ENCODE measurements around the gene KRTAP27-1.

Gene KRTAP27-1, protein sequence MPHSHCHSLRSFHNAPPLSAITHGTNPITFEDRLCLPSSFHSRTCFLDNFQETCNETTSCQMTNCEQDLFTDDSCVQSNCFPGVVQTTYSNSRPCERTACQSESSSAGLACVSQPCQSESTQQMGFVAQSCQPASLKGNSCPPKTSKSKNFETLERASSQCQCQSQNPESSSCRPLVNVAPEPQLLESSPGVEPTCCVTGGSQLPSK

DNA sequence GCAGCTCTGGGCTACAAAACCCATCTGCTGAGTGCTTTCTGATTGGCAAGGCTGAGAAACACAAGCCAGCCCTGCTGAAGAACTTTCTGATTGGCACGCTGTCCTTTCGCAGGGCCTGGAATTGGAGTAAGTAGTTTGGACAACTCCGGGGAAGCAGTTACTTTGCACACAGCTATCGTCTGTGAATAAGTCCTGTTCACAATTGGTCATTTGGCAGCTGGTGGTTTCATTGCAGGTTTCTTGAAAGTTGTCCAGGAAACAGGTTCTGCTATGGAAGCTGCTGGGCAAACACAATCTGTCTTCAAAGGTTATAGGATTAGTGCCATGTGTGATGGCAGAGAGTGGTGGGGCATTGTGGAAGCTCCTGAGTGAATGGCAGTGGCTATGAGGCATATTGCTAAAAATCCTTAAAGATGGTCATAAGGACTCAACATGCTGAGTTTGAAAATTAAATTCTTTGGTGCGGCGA, at the start of gene KRTAP27-1:
Gene KRTAP27-1 (minus strand): TSS at position 419 of the 469 bp plus-strand sequence. CDS start 26 bp downstream, at position 393.
- no peak for DNase-seq

DNA sequence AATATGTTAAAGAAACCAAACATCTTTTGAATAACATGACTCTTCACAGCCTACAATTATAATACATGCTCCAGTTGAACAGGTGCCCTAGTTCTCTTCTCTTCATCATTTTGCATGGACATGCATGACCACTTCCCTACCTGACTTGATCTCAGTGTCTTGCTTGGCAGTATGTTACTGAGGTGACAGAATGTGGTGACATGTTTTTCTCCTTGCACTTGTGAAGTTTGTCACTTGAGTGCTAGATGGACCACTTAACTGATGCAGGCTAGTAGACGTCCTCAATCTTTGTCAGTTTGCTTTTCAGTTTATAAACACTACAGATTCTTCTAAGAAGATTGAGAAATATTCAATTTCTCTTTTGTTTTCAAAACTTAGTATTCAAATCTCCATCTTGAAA, 44.7 kb upstream of the KRTAP27-1 start:
- DNase-seq = no peak

DNA sequence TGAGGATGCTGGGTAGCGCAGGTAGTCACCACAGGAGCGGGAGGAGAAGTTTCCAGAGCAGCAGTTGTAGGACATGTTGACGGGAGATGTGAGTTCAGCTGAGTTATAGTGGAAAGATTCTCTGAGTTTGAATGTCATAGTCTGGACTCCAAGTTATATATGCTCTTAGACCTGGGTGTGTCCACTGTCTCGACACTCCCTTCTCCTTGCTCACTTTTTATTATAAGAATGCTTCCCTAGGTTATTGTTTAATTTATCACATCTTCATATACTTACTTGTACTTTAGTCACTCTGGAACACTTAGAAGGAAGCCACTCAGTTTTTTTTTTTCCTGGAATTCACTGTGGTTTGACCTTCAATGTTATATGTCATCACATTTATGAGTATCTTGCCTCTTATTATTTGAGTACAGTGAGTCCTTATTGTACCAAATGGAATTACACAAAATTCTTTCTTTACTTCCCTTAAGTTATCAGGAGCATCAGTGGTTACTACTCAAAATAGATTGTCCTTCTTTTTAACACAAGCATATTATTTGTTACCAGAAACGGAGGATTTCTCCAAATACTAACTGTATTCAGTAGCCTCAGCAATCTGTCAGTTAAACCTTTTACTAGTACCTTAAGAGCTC, 34.8 kb upstream of the KRTAP27-1 start, which contains the start of gene KRTAP13-2:
Gene KRTAP13-2 (minus strand): TSS at position 133 of the 632 bp plus-strand sequence. CDS start 58 bp downstream, at position 75.
- DNase-seq = no peak

DNA sequence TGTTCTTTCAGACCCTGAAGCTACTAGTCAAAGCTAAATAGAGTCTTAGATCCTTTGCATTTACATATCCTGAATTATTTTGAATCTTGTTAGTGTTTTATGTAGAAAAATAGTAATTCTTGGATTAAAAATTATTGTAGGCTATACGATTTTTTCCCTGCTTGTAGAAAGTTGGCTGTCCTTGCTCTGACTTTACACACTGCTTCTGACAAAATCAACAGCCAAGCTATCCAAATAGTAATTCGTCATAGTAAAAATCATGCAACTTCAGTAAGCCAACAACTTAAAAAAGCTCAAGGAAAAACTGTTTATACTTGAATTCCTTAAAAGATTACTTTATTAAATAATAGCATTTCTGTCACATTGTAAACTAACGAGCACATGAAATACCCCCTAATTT, 18.4 kb upstream of the KRTAP27-1 start:
- no peak for DNase-seq

DNA sequence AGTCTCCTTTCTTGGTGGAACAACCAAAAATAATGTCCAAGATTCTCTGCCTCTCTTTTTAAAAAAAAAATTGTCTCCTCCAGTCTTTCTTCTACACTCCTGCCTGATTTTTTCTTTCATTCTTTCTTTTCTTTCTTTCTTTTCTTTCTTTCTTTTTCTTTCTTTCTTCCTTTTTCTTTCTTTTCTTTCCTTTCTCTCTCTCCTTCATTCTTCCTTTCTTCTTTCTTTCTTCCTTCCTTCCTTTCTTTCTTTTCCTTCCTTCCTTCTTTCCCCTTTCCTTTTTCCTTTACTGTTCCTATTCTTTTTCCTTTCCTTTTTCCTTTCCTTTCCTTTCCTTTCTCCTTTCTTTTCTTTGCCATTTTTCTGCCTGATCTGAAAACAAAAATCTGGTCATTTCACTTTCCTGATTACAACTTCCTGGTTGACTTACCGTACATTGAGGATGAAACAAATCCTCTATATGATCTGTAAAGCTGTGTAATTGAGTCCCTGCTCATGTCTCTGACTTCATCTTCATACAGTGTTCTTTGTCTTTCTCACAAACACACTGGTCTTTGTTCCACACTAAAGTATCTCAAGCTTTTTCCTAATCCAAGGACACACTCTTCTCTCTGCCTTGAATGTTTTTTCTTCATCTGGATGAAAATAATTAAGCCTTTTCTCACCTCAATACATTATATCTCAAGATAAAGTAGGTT, 17.0 kb upstream of the KRTAP27-1 start:
- no peak for DNase-seq

DNA sequence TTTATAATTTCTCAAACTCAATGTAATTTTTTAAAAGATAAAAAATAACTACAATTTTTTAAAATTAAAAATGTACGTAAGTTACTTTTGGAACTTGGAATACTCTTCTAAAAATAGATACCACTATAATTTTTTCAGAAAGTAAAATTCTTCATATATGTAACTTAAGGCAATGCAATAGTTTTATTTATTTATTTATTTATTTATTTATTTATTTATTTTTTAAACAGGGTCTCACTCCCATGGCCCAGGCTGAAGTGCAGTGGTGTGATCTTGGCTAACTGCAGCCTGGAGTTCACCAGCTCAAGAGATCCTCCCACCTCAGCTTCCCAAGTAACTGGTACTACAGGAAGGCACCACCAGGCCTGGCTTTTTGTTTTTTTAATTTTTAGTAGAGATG, 14.0 kb upstream of the KRTAP27-1 start:
- no peak for DNase-seq

DNA sequence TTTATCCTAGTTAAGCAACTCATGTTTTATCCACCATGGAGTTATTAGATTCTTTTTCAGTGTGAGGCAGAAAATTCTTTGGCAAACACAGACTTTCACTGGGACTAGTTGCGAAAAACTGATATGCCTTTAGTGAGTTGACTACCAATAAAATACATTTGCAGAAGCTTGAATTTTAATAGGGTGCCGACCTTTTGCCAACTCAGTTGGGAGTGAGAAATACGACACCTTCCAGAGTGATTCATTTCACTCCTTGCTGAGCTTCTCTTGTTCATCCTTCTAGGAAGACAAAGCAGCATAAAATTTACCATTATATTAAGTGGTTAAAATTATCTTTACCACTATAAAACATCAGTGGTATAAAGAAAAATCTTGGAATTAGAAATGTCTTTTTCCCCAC, 12.1 kb upstream of the KRTAP27-1 start:
- DNase-seq = no peak

DNA sequence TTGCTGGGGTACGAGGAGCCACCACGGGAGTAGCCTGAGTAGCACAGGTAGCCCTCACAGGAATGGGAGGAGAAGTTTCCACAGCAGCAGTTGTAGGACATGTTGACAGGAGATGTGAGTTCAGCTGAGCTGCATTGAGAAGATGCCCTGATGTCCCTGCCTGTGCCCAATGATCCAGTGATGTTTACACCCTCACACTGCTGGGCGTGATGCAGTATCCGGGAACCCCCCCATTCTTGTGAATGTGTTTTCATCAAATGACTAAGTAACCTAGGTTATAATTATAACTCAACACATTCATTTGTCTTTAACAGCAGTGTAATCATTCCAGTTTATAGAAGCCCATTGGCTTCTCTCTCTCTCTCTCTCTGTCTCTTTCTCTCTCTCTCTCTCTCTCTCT, 11.0 kb upstream of the KRTAP27-1 start, which contains the start of gene KRTAP23-1:
Gene KRTAP23-1 (minus strand): TSS at position 101 of the 400 bp plus-strand sequence. CDS start 0 bp downstream, at position 101.
- no peak for DNase-seq

DNA sequence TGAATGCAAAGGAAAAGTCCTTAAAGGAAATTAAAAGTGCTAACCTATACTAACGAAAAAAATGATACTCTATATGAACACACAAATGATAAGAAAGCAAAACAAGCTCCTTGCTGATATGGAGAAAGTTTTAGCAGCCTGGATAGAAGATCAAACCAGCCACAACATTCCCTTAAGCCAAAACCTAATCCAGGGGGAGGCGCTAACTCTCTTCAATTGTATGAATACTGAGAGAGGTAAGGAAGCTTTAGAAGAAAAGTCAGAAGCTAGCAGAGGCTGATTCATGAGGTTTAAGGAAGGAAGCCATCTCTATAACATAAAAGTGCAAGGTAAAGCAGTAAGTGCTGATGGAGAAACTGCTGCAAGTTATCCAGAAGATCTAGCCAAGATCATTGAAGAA, 7.5 kb upstream of the KRTAP27-1 start:
- DNase-seq = no peak

DNA sequence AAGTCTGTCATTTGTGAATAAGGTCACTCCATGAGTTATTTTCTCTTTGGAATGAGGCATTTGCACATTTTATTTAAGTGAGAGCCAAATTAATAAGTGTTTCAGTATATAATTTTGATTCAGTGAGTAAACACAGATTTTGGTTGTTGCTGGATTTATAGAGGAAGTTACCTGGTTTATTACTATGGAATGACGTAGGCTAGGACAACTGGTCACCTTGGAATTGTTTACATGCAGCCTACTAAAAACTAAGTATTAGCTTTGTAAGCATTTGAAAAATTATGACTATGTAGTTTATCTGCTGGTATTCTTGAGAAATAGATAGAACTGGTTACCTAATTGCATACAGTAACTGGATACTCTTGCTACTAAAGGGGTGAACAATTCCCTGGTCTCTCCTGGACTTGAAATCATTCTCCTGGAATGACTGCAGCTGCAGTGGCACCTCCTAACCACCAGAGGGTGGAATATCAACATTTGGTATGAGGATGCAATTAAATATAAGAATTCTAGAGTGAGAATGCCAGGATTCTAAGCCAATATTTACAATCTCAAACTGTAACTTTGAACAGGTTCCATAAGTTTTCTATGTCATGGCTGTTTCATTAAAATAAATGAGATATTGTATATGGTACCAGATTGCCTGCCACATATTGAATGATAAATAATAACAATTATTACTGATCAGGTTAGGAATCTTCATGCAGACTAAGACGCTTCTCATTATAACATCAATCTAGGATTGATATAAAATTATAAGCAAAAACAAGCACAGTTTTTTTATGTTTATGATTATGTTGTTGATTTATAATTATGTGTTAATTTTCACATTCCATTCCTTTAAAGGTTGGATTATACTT, 3.5 kb upstream of the KRTAP27-1 start:
- peak in 1 of 2 donors; percentile 1 for DNase-seq

DNA sequence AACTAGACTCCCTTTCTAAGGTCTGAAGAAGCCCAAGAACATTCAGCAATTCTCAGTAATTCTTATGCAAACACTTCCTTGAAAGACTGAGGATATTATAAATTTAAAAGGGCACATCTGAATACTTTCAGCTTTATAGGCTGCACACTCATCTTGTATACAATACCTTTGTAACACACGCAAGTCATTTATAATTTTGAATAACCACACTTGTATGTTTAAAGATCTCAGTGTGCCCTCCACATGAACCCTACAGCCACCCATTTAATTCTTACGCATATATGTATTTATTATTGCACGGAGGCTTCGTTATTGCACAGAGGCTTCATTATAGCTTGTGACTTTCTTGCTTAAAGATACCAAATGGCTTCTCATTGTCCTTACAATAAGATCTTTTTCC, 1.2 kb upstream of the KRTAP27-1 start:
- no peak for DNase-seq

DNA sequence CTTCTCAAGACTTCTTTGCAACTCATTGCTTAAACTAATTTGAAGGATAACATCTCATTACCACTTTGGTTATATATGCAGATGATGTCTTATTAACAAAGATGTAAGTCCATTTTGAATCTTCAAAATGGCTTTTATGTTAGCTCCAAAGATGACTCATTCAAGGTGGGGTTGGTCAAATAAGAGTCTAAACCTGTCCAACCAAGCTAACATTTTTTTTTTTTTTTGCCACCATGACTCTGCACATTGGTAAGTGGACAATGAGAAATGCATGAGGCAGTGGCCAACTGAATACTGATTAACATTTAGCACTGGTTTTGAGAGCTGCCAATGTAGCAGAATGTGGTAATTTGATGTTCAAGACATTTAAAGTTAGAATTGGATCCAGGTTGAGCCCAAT, 278 bp upstream of the KRTAP27-1 start:
- no peak for DNase-seq

DNA sequence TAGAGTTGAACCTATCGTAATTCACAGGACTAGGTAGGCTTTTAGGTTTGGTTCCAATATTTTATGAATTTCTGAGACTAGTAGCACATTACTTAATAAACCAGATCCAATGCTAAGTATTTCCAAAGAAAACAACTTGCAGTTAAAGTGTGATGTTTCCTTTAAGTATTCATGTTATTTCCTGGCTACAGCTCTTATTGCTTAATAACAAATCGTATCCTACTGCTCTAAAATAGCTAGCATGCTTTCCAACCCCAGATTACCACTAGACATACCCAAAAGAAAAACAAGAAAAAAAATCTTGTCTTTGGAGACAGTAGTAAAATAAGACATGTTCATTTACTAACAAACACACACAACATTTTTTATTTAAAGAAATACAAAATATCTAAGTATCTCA, 898 bp downstream of the KRTAP27-1 start:
- no peak for DNase-seq

DNA sequence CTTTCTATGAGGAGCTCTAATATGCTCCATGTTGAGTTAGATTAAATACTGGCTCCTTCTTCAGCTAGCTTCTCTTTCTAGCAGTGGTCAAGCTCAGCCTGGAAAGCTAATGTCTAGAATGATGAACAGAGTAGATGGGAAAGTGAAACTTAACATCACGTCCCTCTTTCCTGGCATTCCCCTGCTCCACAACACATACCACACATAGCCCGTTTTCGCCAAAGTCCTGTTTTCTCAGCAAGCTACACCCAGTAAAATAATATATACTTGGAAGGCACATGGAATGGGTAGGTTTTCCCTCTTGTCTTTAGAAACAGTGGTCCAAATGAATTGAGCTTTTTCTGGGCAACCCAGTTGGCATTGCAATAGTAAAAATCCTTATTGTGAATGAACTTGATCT, 3.8 kb downstream of the KRTAP27-1 start:
- DNase-seq = no peak

DNA sequence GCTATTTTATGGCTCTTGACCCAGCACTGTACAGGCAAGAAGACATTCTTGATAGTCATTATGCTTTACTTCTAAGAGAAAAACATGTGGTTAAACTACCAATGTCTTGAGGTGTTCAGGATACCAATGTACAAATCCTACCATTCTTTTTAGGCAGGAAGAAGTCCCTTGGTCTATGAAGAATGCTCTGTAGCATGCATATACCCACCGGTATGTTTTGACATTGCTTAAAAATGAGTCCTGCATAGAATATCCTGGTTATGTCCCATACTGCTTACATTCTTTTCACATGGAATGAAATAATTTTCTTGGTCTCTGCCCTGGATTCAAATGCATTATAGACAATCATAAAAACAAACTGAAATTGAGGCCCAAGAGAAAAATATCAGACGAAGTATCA, 4.8 kb downstream of the KRTAP27-1 start:
- DNase-seq = no peak

DNA sequence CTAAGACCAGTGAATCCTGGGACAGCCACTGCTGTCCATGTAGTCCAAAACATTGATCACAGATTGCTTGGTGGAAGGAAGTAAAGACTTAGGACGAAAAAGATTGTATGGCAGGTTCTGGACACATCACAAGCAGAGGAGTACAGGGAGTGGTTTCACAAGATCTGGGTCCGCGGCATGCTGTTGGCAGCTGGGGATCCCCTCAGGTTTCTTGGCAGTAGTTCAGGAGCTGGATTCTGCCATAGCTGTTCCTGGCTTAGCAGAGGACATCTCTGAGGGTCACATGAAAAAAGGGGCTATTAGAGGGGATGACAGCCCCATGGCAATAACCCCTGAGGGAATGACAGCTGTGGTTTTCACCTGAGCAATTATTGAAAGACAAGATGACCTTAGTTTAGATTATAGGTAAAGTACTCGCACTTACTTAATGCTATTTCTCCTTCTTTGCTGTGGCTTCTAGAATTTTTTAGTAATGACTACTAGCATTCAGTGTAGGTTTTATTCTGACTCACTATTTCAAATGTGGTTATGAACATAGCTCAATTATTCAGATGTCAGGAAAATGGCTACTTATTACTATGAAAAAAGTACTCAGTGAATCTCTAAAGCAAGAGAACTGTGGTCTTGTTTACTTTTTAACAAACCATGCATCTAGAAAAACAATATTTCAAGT, 8.2 kb downstream of the KRTAP27-1 start:
- DNase-seq = no peak

DNA sequence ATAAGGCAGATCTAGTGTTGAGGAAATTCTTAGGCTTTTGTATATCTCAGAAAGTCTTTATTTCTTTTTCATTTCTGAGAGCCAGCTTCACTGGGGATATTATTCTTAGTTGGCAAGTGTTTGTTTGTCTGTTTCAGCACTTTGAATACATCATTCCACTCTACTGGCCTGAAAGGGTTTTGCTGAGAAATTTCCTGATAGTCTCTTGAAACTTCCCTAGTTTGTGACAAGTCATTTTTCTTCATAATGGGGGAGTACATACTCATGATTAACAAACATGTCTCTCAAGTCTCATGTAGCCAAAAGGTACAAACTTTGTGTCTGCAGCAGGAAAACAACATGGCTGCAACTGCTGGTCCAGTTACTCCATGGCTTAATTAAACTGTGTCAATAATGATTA, 11.1 kb downstream of the KRTAP27-1 start:
- no peak for DNase-seq

DNA sequence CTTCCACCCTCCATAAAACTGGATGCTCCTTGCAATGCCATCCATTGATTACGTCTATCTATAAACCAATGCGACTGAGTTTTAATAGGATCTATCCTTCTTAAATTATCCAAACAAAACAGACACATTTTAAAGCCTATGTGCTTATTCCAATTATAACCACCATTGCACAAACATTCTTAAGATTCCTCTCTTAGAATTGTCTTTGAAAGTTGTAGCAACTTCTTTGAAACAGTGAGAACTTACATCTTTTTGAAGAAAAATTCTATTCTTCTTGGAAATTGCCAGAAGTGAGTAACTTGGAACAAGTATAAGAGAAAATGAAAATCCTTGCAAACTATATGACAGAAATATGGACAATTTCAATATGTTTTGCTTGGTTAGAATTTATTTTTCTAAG, 17.3 kb downstream of the KRTAP27-1 start, which contains the start of gene KRTAP26-1:
Gene KRTAP26-1 (minus strand): TSS at position 101 of the 400 bp plus-strand sequence. CDS start 280 bp downstream, outside the sequence.
- DNase-seq = no peak

DNA sequence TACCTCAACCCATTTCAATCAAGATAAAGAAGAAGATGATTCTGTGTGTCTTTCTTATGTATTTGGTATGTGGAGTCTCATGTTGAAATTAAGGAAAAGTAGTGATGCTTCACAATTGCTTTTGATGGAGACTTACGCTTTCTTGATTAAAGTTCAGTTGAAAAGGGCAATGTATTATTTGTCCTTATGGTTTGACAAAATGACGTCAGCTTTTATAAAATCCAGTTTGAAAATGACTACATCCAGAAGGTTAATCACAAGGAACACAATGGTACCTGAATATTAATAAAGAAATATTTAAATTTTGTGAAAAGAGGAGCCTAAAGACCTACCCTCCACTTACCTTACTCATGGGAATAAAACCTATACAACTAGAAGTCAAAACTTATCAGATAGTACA, 21.8 kb downstream of the KRTAP27-1 start:
- no peak for DNase-seq

DNA sequence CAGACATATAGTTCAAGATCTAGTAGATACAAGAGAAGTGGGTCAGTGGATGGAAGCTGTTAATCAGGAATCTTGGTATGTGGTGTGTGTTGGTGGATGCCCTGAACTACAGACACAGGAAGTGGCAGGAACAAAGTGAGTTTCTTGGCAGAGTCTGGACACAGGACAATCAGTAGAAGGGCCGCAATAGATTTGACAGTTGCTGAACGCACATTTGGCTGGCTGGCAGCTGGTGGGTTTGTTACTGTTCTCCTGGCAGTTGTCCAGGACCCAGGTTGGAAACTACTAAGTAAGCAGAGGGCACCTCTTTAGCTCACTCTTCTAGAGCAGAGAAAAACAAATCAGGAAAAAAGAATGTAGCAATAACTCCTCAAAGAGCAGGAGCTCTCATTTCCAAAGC, 30.6 kb downstream of the KRTAP27-1 start:
- DNase-seq = no peak

DNA sequence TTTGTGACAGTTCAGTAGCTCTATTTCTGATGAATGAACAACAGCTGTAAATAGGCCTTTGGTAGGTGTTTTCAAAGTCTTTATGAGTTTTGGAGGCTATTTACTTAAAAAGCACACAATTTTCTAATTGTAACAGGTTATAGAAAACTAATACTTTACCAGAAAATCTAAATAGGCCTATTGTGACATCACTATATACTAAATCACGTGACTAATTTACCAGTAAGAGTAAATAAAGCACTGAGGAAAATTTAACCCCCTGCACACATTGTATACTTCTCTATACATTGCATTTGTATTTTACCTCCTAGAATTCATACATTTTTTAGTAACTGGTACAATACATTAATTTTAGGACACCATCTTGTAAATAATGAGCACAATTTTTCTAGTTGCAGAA, 32.4 kb downstream of the KRTAP27-1 start:
- no peak for DNase-seq

DNA sequence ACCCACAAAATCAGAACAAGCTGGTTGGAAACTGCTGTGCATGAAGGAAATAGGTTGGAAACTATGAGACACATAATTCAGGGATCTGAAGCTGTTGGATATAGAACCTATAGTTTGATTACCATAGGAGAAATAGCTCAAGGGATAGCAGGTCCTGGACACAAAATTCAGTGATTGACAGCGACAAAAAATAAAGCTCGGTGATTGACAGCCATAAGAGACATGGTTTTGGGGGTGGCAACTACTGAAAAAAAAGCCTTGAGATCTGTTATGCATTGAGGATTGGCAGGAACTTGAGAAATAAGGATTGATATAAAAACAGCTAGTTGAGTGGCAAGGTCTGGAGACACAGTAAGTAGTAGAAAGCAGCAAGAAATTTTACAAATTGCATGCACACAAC, 48.3 kb downstream of the KRTAP27-1 start, which contains the start of gene KRTAP25-1:
Gene KRTAP25-1 (minus strand): TSS at position 300 of the 400 bp plus-strand sequence. CDS start 24 bp downstream, at position 276.
- DNase-seq = no peak
